Measurements from ENCODE around the gene FAR2.
"Not testable (repeated sequence)": the region's sequence is repeated elsewhere in the genome, so short reads cannot be mapped to it uniquely, and the experiment has no call there.

The FAR2 gene

DNA sequence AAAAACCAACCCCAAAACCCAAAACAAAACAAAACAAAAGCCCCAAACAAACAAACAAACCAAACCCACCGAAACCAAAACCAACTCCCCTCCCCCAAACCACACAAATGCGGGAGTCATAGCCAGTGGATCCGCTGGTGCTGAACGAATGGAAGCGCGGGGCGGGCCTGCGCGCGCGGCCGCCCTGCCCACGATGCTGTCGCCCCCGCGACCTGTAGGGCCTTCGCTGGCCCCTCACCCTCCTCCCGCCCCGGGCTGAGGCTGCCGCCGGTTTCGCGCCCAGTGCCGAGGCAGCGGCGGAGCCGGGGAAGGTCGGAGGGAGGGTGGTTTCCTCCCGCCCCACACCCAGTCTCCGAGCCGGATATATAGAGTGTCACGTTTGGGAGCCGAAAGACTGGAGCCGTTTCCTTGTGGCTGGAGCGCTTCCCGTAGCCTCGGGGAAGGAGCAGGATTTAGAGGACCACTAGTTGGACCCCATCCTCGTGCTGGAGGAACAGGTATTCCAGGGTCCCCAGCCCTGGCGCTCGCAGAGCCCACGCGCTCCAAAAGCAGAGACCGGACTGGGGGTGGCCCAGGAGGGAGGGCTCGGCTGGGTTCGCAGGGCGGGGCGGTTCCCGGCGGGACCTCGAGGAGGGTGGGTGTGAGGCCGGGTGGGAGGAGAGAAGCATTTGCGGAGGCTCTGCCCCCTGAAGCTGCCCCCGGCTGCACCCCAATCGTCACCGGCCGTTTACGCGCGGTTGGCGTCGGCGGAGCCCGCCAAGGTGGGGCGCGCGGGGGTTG, at the start of gene FAR2:
Gene FAR2 (plus strand): TSS at position 368 of the 780 bp plus-strand sequence. CDS start 121,172 bp downstream, outside the sequence.
- peak; percentile 63 for DNase-seq (ENCODE audit: low spot score)

DNA sequence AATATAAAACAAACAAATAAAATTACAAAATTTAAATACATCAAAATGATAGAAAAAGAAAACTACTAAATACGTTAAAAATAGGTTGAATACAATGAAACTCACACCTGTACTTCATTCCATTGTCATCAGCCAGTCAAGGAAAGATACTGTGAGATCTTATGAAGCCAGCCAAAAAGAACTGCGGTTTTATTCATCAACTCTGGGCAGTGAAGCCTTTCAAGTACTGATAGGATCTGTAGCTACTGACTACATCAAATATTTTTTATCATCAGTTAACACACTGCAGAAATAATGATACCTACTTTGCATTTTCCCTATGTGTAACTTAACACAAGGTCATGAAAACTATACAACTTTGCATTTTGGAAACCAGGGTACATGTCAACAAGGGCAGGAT, 46.3 kb upstream of the FAR2 start:
- DNase-seq (ENCODE audit: low spot score): no peak

GRCh38 chr12:29103539-29103974, 45.5 kb upstream of the FAR2 start:
- DNase-seq (ENCODE audit: low spot score): no peak

- no peak for DNase-seq (ENCODE audit: low spot score)
These were observed 44.6 kb upstream of the FAR2 start for GRCh38 chr12:29104516-29104915.

DNA sequence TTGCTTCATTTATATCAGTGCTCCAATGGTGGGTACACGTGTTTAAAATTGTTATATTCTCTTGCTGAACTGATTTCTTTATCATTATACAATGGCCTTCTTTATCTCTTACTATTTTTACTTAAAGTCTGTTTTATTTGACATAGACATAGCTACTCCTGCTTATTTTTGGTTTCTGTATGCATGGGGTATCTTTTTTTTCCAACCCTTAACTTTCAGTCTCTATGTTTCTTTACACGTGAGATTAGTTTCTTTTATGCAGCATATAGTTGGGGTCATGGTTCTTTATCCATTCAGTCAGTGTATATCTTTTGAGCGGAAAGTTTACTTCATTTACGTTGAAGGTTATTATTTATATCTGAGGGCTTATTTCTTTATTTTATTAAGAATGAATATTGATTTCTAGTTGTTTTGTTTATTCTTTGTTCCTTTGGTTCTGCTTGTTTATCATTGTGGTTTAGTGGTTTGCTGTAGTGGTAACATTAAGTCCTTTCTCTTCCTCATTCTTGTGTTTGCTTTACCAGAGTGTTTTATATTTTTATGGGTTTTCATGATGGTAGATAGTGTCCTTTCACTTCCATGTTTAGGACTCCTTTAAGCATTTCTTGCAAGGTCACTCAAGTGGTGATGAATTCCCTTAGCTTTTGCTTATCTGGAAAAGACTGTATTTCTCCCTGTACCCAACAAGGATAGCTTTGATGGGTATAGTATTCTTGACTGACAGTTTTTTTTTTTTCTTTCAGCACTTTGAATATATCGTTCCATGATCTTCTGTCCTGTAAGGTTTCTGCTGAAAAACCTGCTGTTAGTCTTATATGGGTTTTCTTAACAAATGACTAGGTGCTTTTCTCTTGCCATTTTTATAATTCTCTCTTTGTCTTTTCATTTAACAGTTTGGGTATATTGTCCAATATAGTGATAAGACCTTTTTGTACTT, 38.3 kb upstream of the FAR2 start:
- no peak for DNase-seq (ENCODE audit: low spot score)

DNA sequence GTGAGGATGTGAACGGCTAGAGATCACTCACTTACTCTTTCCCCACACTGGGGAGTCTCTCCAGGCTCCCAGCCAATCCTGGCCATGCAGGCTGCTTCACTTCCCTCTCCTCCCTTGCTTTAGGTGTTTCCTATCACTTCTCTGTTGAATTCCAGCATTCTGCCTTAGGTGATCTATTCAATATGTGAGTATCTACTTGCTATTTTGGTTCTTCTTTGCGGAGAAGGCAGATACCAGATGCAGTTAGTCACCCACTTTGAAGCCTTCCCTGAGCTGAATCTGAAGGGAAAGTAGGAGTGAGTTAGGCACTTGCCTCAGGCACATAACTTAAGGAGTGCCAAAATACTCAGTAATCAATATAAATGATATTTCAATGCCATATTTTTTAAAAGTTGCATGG, 36.0 kb upstream of the FAR2 start:
- DNase-seq (ENCODE audit: low spot score): no peak

DNA sequence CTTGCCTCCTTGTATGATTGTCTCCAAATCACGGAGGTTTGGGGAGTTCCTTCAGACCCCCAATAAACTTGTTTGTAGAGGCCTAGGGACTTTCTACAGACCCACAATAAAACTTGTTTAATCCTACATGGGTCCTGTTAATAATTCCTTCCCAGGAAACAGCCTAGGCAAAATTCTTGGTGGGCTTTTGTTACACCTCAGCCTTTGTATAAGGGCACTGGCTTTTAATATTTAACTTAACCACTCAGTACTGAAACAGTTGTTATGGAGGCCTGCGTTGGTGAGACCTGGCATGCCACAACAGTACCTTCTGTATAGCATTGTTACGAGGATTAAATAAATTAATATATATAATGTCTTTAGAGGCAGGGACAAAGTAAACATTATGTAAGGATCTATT, 32.7 kb upstream of the FAR2 start:
- no peak for DNase-seq (ENCODE audit: low spot score)

DNA sequence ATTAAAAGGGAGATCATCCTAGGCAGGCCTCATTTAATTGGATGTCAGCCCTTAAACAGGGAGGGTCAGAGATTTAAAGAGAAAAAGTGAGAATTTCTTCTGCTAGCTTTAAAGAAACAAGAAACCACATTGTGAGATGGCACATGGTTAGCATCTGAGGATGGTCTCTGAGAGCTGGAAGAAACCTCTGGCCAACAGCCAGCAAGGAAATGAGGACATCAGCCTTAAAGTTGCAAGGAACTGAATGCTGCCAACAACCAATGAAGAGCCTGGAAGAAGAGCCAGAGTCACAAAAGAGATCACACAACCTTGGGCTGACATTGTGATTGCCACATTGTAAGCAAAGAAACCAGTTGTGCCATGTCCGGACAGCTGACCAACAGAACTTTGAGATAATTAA, 17.5 kb upstream of the FAR2 start:
- no peak for DNase-seq (ENCODE audit: low spot score)

DNA sequence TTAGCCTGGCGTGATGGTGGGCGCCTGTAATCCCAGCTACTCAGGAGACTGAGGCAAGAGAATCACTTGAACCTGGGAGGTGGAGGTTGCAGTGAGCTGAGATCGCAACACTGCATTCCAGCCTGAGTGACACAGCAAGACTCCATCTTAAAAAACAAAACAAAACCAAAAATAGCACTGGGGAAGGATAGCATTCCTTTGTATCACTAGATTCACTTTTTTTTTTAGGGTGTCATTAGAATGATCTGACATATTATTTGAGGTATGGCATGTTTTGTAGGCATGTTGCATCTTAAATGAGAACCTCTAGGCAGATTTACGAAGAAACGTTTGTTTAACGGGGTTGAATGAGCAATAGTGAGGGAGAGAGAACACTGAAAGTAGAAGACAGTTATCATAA, 16.8 kb upstream of the FAR2 start:
- DNase-seq (ENCODE audit: low spot score): no peak

- no peak for DNase-seq (ENCODE audit: low spot score)
These were observed 15.9 kb upstream of the FAR2 start for GRCh38 chr12:29133181-29133580.

DNA sequence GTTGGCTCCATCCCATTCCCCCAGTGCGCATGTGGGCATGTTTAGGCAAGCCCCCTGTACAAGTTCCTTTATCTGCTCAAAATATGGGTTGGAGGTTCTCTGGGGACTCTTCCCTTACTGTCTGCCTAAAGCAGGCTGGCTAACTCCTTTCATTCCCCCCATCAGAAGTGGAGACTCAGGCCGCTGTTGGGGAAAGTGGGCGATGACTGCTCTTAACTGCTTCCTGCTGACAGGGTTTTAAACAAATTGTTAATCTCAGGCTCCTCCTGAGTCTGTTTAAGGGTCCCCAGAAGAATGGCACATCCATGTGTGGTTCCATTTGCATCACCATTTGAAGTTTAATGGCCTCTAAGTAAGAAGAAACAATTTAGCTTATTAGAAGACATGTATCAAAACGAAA, 15.4 kb upstream of the FAR2 start:
- no peak for DNase-seq (ENCODE audit: low spot score)

- DNase-seq (ENCODE audit: low spot score): not testable (repeated sequence)
These were observed 10.8 kb upstream of the FAR2 start for GRCh38 chr12:29138256-29138655.

- not testable (repeated sequence) for DNase-seq (ENCODE audit: low spot score)
These were observed 10.2 kb upstream of the FAR2 start for GRCh38 chr12:29138855-29139254.

- no peak for DNase-seq (ENCODE audit: low spot score)
These were observed 3.5 kb upstream of the FAR2 start for GRCh38 chr12:29145372-29146170.

DNA sequence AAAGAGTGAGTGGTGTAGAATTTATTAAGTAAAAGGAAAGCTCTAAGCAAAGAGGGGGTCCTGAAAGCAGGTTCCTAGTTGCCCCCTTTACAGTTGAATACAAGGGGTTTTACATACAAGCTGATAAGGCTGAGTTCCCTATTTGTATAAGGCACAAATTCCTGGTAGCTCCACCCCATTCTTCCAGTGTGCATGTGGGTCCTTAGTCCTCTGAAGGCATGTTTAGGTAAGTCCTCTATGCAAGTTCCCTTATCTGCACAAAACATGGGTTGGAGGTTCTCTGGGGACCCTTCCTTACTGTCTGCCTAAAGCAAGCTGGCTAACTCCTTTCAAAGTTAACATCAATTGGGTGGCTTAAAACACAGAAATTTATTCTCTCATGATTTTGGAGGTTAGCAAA, 2.9 kb upstream of the FAR2 start:
- no peak for DNase-seq (ENCODE audit: low spot score)

DNA sequence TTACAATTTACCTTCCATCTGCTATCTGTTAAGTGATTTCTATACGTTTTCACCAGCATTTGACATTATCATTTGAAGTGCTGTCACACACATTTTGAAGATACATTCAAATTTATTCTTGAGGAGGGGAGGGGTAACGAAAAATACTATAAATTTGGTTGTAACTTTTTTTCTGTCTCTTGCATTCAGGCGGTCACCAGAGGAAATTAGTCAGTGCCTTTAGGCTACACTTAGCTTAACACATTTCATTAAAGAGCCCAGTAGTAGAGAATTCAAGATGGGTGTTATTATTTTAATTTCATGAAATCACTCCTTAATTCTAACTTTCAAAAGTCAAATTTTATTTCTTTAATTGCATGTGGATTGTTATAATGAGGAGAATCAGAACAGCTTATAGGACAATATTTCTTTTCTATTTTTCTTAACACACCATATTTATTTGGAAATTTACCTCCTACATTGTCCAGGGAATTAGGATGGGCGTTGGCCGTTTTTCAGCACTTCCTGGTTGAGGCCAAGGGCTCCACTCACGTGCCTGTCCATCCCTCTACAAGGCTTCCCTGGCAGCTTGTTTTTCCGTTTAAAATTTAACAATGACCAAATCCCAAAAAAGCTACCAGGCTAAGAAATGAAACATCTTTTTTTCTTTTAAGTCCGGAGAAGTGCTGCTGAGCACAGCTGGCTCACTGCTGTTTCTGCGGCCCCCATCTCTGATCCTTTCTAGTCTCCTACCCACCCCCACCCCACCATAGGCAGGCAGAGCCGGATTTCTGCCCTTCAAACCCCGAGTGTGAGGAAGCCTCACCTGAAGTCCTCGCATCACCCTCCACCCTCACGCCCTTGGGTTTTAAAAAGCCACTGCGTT, 1.1 kb upstream of the FAR2 start:
- peak; percentile 33 for DNase-seq (ENCODE audit: low spot score)

DNA sequence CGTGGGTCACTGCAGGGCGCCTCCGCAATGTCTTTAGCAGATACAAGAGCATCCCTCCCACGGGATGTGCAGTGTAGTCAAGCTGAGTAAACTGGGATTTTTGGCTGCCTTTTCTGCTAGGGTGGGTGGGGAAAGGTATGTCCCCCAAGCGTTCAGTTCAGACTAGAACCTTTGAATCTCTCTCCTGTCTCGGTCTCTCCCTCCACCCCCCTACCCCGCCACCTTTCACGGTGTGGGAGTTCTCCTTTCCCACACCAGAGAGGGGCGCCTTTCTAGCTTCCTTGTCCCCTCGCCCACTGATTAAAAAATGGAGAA, 525 bp upstream of the FAR2 start:
- peak; percentile 35 for DNase-seq (ENCODE audit: low spot score)

DNA sequence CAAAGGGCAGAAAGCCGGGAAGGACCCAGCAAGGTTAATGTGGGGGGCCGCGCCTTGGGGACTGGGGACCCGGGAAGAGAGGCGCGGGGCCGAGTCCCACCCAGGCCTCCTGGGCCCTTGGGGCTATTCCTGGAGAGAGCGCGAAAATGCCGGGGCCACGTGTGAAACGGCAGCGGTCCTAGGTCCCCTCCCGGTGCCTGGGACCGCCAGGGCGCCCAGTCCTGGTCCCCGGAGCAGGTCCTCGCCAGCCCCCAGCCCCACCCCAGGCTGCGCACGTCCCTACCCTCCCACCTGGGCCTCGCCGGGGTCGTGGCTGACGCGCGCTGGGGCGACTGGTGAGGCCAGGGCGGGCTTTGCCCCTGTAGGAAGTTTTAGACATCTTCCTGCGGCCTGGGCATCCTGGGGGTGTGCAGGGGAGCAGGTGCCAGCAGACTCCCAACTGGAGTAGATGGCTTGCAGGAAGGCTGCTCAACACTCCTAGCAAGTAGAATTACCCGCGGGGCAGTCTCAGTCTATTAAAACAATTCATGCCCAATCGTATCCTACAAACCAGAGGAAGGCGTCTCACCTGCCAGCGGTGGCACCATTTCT, 708 bp downstream of the FAR2 start:
- DNase-seq (ENCODE audit: low spot score): no peak

- DNase-seq (ENCODE audit: low spot score): no peak
These were observed 1.4 kb downstream of the FAR2 start for GRCh38 chr12:29150462-29150861.

GRCh38 chr12:29152223-29152868, 3.3 kb downstream of the FAR2 start:
- no peak for DNase-seq (ENCODE audit: low spot score)
